Epithelial cell of esophagus (primary cell): ENCODE data around the gene DBNDD1.

ENCODE experiments used
- DNase-seq: peaks from one replicate; pipeline ENCODE4 v3.0.0; 2010; ENCODE audit warnings: low read depth
- H3K4me3 ChIP-seq: 2 replicates; pipeline ENCODE4 v1.5.1; 2011; ENCODE audit warnings: mild to moderate bottlenecking, low read length, control low read depth
- TF ChIP-seq, protein P1 (sequence below): IDR thresholded peaks from 2 replicates; pipeline ENCODE4 v1.5.1; 2011; ENCODE audit warnings: low read depth, mild to moderate bottlenecking, low read length, control low read depth, inconsistent platforms; ENCODE audit not compliant: insufficient read depth; ENCODE audit errors: missing control alignments

Gene DBNDD1

DNA sequence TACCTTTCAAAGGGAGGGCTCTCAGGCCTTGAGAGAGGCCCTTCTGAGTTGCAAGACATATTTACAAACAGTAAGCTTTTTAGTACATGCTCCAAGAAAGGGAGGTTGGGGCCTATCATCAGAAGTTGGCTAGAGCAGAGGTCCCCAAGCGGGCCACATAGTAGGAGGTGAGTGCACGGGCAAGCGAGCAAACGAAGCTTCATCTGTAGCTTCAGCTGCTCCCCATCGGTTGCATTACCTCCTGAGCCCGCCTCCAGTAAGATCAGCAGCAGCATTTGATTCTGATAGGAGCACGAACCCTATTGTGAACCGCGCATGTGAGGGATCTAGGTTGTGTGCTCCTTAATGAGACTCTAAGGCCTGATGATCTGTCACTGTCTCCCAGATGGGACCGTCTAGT, 31.7 kb upstream of the DBNDD1 start:
- no peak overlapping the region for H3K4me3 ChIP-seq
- TF ChIP-seq, protein P1, sequence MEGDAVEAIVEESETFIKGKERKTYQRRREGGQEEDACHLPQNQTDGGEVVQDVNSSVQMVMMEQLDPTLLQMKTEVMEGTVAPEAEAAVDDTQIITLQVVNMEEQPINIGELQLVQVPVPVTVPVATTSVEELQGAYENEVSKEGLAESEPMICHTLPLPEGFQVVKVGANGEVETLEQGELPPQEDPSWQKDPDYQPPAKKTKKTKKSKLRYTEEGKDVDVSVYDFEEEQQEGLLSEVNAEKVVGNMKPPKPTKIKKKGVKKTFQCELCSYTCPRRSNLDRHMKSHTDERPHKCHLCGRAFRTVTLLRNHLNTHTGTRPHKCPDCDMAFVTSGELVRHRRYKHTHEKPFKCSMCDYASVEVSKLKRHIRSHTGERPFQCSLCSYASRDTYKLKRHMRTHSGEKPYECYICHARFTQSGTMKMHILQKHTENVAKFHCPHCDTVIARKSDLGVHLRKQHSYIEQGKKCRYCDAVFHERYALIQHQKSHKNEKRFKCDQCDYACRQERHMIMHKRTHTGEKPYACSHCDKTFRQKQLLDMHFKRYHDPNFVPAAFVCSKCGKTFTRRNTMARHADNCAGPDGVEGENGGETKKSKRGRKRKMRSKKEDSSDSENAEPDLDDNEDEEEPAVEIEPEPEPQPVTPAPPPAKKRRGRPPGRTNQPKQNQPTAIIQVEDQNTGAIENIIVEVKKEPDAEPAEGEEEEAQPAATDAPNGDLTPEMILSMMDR: no peak
- no peak for DNase-seq

DNA sequence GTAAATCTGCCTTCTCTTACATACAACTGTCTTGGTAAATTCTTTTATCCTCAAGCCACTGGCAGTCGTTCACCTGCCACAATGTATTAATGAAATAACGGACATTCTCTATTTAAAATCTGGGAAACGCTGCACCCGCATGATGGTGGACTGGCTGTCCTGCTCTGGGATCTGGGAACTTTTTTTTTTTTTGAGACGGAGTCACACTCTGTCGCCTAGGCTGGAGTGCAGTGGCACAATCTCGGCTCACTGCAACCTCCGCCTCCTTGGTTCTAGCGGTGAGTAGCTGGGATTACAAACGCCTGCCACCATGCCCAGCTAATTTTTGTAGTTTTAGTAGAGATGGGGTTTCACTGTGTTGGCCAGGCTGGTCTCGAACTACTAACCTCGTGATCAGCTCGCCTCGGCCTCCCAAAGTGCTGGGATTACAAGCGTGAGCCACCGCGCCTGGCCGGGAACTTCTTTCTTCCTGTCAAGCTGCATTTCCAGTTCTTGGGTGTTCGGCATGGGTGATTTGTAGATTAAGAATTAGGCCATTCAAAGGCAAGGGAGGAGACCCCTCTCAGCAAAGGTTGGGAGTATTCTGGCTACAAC, 29.6 kb upstream of the DBNDD1 start:
- DNase-seq: no peak
- H3K4me3 ChIP-seq: no peak overlapping the region
- TF ChIP-seq, protein P1: no peak

DNA sequence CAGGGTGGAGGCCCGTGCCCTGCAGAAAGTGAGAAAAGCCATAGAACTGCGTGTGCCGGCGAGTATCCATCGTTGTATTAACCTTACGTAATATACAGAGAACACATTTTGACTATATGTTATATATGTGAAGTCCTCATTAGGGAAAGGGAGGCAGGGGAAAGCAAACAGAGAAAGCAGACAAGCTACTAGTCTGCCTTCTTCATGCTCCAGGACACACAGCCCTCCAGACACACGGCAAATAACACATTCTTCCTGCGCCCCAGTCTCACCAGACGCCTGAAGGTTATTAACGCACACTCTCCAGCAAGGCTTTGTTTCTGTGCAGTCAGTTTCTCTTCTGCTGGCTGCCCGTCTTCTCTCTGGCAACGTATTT, 29.1 kb upstream of the DBNDD1 start:
- TF ChIP-seq, protein P1: no peak
- no peak overlapping the region for H3K4me3 ChIP-seq
- DNase-seq: no peak

DNA sequence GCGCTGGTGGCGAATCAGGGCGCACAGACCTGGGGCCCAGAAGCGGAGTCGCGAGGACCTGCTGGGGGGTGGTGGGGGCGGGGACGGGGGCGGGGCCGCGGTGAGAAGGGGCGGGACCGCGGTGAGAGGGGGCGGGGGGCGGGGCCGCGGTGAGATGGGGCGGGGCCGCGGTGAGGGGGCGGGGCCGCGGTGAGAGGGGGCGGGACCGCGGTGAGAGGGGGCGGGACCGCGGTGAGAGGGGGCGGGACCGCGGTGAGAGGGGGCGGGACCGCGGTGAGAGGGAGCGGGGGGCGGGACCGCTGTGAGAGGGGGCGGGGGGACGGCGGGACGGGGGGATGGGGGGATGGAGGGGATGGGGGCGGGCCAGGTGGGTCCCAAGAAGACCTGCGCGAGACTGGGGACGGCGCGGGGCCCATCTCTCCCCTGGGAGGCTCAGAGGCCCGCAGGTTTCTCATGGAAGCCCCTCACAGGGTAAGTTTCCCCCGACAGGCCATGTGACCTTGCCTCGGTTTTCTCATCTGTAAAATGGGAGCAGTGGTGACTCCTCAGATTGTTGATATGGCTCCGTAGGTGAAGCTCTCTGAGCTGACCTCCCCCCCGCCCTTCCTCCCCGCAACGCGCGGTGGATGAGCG, 28.6 kb upstream of the DBNDD1 start:
- TF ChIP-seq, protein P1: no peak
- DNase-seq: peak; percentile 16
- peak overlapping the region; percentile 40 for H3K4me3 ChIP-seq

DNA sequence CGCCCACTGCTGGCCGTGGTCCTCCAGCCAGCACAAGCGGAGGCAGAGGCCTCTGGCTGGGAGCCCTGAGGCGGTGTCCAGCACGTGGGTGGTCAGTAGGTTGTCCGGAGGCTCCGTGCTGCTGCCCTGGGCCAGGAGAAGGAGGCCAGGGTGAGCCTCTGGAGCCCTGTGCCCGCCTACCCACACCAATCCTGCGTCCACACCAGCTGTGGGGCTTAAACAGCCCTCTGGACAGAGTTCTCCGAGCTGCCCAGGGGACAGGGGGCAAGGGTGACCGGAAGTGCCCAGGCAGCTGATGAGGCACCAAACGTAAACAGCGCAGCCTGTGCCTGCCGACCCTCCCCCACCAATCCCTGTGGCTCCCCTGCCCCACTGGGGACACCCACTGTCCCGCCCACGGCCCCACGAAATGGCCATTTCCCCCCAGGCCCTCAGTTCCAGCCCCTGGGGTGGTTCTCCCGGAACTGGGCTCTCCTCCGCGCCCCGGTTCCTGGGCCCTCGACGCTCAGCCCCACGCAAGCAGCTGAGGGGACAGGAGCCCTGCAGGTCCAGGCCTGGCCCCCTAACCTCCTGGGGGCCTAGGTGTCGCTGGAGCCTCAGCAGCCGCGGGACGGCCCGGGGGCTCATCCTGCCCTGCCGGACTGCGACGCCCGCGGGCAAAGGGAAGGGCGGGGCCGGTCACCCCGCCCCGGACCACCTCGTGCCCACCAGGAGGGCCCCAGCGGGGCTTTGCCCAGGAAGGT, 27.9 kb upstream of the DBNDD1 start:
- H3K4me3 ChIP-seq: peak overlapping the region; percentile 40
- TF ChIP-seq, protein P1: no peak
- DNase-seq: no peak

DNA sequence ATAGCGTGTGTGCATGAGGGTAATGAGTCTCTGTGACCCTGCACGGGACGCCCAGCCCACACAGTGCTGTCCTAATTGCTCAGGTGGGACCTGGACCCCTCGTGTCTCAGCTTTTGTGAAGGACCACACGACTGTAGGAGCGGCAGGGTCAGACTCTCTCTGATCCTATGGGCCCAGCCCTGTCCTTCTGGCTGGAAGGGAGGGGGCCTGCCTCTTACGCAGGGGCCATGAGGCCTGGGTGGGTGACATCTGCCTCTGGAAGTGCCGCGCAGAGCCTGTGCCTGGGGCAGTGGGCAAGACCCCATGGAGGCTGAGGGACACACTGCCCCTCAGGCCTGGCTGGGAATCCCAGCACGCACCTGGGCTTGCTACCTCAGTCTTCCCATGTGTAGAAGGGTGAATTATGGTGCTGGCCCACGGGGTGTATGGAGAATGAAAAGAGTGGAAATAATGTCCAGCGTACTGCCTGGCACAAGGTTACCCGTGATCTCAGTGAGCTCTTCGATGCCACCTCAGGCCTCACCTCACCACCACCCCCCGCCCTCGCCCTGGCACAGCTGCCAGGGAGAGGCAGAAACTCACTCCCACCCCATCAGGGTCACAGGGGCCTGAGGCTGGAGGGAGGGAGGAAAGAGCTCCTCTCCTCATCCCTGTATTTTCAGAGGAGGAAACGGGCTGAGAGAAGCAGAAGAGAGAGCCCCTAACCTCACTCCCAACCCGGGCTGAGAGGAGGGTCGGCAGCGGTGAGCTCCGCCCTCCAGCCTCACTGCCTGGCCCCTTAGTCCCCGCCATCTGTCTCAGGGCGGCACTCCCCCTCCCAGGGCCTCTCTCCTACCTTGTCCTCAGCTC, 27.1 kb upstream of the DBNDD1 start:
- no peak for DNase-seq
- TF ChIP-seq, protein P1: no peak
- H3K4me3 ChIP-seq: peak overlapping the region; percentile 40
